Ascending aorta (tissue), 2 donors: ENCODE results near the gene SPHKAP. TPM values are rescaled to one million over a fixed set of nuclear protein-coding genes. Genes with fewer than 3 reads are reported as not detected.

Source experiments
- DNase-seq, 2 donors: peaks; one replicate each; pipeline ENCODE4 v3.0.0-alpha.2; 2019; ENCODE audit warnings: low spot score in 2 of 2
- H3K27ac ChIP-seq, 2 donors: fragments of 200-600 bp; sonication (generic); one replicate each; pipeline ENCODE4 v1.5.1; 2016 to 2017; ENCODE audit warnings: mild to moderate bottlenecking in 1 of 2
- H3K27me3 ChIP-seq: fragments of 200-600 bp; sonication (generic); one replicate; pipeline ENCODE4 v1.5.1; 2017
- H3K36me3 ChIP-seq, 2 donors: fragments of 200-600 bp; sonication (generic); one replicate each; pipeline ENCODE4 v1.5.1; 2016
- H3K4me1 ChIP-seq, 2 donors: fragments of 200-600 bp; sonication (generic); one replicate each; pipeline ENCODE4 v1.5.1; 2016 to 2017; ENCODE audit warnings: mild to moderate bottlenecking in 1 of 2
- H3K4me3 ChIP-seq, 2 donors: fragments of 200-600 bp; sonication (generic); one replicate each; pipeline ENCODE4 v1.5.1; 2016 to 2017; ENCODE audit warnings: mild to moderate bottlenecking in 1 of 2
- H3K9me3 ChIP-seq, 2 donors: fragments of 200-600 bp; sonication (generic); one replicate each; pipeline ENCODE4 v1.5.1; 2016
- CTCF ChIP-seq, 3 experiments: fragments of 200-600 bp in 2 of 3; fragments of 450-650 bp in 1 of 3; sonication (generic) in 2 of 3; IDR thresholded peaks; one replicate each; pipeline ENCODE4 v1.5.1; 2016 to 2019; ENCODE audit warnings: antibody characterized with exemption in 3 of 3, mild to moderate bottlenecking in 1 of 3, moderate library complexity in 1 of 3
- intact Hi-C: fragments of 100-400 bp; cut with DNase I; formaldehyde crosslinking; loops from one replicate; pipeline ENCODE4 v1.15.1; 2023
- total RNA-seq: library from RNA; depleted of rRNA; stranded (reverse); fragments of >200 nt; gene quantifications from one replicate; pipeline ENCODE4 v1.1.0, GENCODE V29; 2016

The SPHKAP gene
- total RNA-seq, 1 donor from 2014 or later, result not detected

GRCh38 chr2:228180181-228181097, 1.0 kb downstream of the SPHKAP start:
- no peak overlapping the region for H3K4me3 ChIP-seq
- intact Hi-C loops, result no loop called here
- TF ChIP-seq CTCF (IDR thresholded peaks at IDR 0.05), result no peak
- H3K9me3 ChIP-seq, result peaks cover 0 to 4% of the 10 kb centered on the region in 2 donors
- H3K27ac ChIP-seq, result no peak overlapping the region
- H3K27me3 ChIP-seq, result no peaks in the 10 kb centered on the region
- H3K36me3 ChIP-seq, result no peaks in the 10 kb centered on the region
- no peaks in the 10 kb centered on the region for H3K4me1 ChIP-seq
- no peak for DNase-seq

GRCh38 chr2:228167290-228167689, 14.2 kb downstream of the SPHKAP start:
- H3K27me3 ChIP-seq, result no peaks in the 10 kb centered on the region
- DNase-seq, result no peak
- no peak overlapping the region for H3K27ac ChIP-seq
- intact Hi-C loops, result no loop called here
- no peaks in the 10 kb centered on the region for H3K4me1 ChIP-seq
- H3K36me3 ChIP-seq, result no peaks in the 10 kb centered on the region
- no peak overlapping the region for H3K4me3 ChIP-seq
- H3K9me3 ChIP-seq, result no peaks in the 10 kb centered on the region
- TF ChIP-seq CTCF (IDR thresholded peaks at IDR 0.05), result no peak

GRCh38 chr2:228164718-228165117, 16.8 kb downstream of the SPHKAP start:
- H3K4me3 ChIP-seq, result no peak overlapping the region
- no peak for DNase-seq
- H3K9me3 ChIP-seq, result no peaks in the 10 kb centered on the region
- no peaks in the 10 kb centered on the region for H3K27me3 ChIP-seq
- no peaks in the 10 kb centered on the region for H3K4me1 ChIP-seq
- H3K27ac ChIP-seq, result no peak overlapping the region
- intact Hi-C loops, result no loop called here
- TF ChIP-seq CTCF (IDR thresholded peaks at IDR 0.05), result no peak
- H3K36me3 ChIP-seq, result no peaks in the 10 kb centered on the region

- Histone ChIP-seq H3K9me3 (no peaks in the 10 kb centered on the region), H3K27ac (no peak overlapping the region), H3K4me1 (no peaks in the 10 kb centered on the region), H3K36me3 (no peaks in the 10 kb centered on the region), H3K27me3 (no peaks in the 10 kb centered on the region), H3K4me3 (no peak overlapping the region)
- DNase-seq, result no peak
- intact Hi-C loops, result no loop called here
- TF ChIP-seq CTCF (IDR thresholded peaks at IDR 0.05), result no peak
Measured at GRCh38 chr2:228157841-228158240, 23.6 kb downstream of the SPHKAP start.

GRCh38 chr2:228144961-228145360, 36.5 kb downstream of the SPHKAP start:
- no peaks in the 10 kb centered on the region for H3K27me3 ChIP-seq
- H3K9me3 ChIP-seq, result no peaks in the 10 kb centered on the region
- no peaks in the 10 kb centered on the region for H3K36me3 ChIP-seq
- H3K4me3 ChIP-seq, result no peak overlapping the region
- H3K27ac ChIP-seq, result no peak overlapping the region
- no peak for TF ChIP-seq CTCF (IDR thresholded peaks at IDR 0.05)
- DNase-seq, result no peak
- intact Hi-C loops, result no loop called here
- no peaks in the 10 kb centered on the region for H3K4me1 ChIP-seq
